Measurements from ENCODE around the gene ERBB3.

ERBB3 gene

GRCh38 chr12:56141946-56142784, 62.2 kb downstream of the ERBB3 start:
- DNase-seq (ENCODE audit: low read depth, low spot score) = no peak
- H3K36me3 ChIP-seq (ENCODE audit: insufficient read depth, insufficient read length, low read length) = peaks cover 73% of the 10 kb centered on the region
- no peak overlapping the region for H3K9ac ChIP-seq (ENCODE audit: insufficient read length, low read depth)

GRCh38 chr12:56143217-56143616, 63.3 kb downstream of the ERBB3 start:
- no peak overlapping the region for H3K4me3 ChIP-seq (ENCODE audit: insufficient read length, low read depth)
- H3K4me1 ChIP-seq (ENCODE audit: insufficient read depth, insufficient read length) = no peaks in the 10 kb centered on the region
- no peak for DNase-seq (ENCODE audit: low read depth, low spot score)
- H3K27me3 ChIP-seq (ENCODE audit: insufficient read depth, insufficient read length) = no peaks in the 10 kb centered on the region
- no peak overlapping the region for H3K9ac ChIP-seq (ENCODE audit: insufficient read length, low read depth)
- H3K36me3 ChIP-seq (ENCODE audit: insufficient read depth, insufficient read length, low read length) = peaks cover 63% of the 10 kb centered on the region
- no peak for TF ChIP-seq SUZ12 (IDR thresholded peaks at IDR 0.05; ENCODE audit: extremely low read depth, insufficient read depth, insufficient read length)
- no peak for TF ChIP-seq YY1 (IDR thresholded peaks at IDR 0.05; ENCODE audit: insufficient read depth, insufficient read length)
- no peak for TF ChIP-seq ZNF274 (IDR thresholded peaks at IDR 0.05; ENCODE audit: low read depth, low read length)
- H3K9me3 ChIP-seq (ENCODE audit: insufficient read depth, low read length) = no peaks in the 10 kb centered on the region

More at GRCh38 chr12:56141946-56142784, 62.2 kb downstream of the ERBB3 start:
- H3K4me1 ChIP-seq (ENCODE audit: insufficient read depth, insufficient read length) = no peaks in the 10 kb centered on the region
- H3K27me3 ChIP-seq (ENCODE audit: insufficient read depth, insufficient read length) = no peaks in the 10 kb centered on the region
- H3K9me3 ChIP-seq (ENCODE audit: insufficient read depth, low read length) = no peaks in the 10 kb centered on the region
- no peak overlapping the region for H3K4me3 ChIP-seq (ENCODE audit: insufficient read length, low read depth)
- TF ChIP-seq ZNF274 (IDR thresholded peaks at IDR 0.05; ENCODE audit: low read depth, low read length) (no peak), YY1 (IDR thresholded peaks at IDR 0.05; ENCODE audit: insufficient read depth, insufficient read length) (no peak), SUZ12 (IDR thresholded peaks at IDR 0.05; ENCODE audit: extremely low read depth, insufficient read depth, insufficient read length) (no peak)

- H3K9ac ChIP-seq (ENCODE audit: insufficient read length, low read depth) = no peak overlapping the region
- no peak overlapping the region for H3K4me3 ChIP-seq (ENCODE audit: insufficient read length, low read depth)
Measured at GRCh38 chr12:56143870-56144269, 63.9 kb downstream of the ERBB3 start.

GRCh38 chr12:56145217-56145616, 65.3 kb downstream of the ERBB3 start:
- H3K4me3 ChIP-seq (ENCODE audit: insufficient read length, low read depth) = no peak overlapping the region
- no peaks in the 10 kb centered on the region for H3K9me3 ChIP-seq (ENCODE audit: insufficient read depth, low read length)
- no peak overlapping the region for H3K9ac ChIP-seq (ENCODE audit: insufficient read length, low read depth)
- H3K4me1 ChIP-seq (ENCODE audit: insufficient read depth, insufficient read length) = no peaks in the 10 kb centered on the region
- DNase-seq (ENCODE audit: low read depth, low spot score) = no peak
- H3K27me3 ChIP-seq (ENCODE audit: insufficient read depth, insufficient read length) = no peaks in the 10 kb centered on the region
- H3K36me3 ChIP-seq (ENCODE audit: insufficient read depth, insufficient read length, low read length) = peaks cover 44% of the 10 kb centered on the region
- TF ChIP-seq YY1 (IDR thresholded peaks at IDR 0.05; ENCODE audit: insufficient read depth, insufficient read length) = no peak

More at GRCh38 chr12:56143870-56144269, 63.9 kb downstream of the ERBB3 start:
- Histone ChIP-seq H3K36me3 (ENCODE audit: insufficient read depth, insufficient read length, low read length) (peaks cover 56% of the 10 kb centered on the region), H3K9me3 (ENCODE audit: insufficient read depth, low read length) (no peaks in the 10 kb centered on the region), H3K4me1 (ENCODE audit: insufficient read depth, insufficient read length) (no peaks in the 10 kb centered on the region), H3K27me3 (ENCODE audit: insufficient read depth, insufficient read length) (no peaks in the 10 kb centered on the region)
- DNase-seq (ENCODE audit: low read depth, low spot score) = no peak
- TF ChIP-seq SUZ12 (IDR thresholded peaks at IDR 0.05; ENCODE audit: extremely low read depth, insufficient read depth, insufficient read length) = no peak
- no peak for TF ChIP-seq ZNF274 (IDR thresholded peaks at IDR 0.05; ENCODE audit: low read depth, low read length)
- no peak for TF ChIP-seq YY1 (IDR thresholded peaks at IDR 0.05; ENCODE audit: insufficient read depth, insufficient read length)

- Histone ChIP-seq H3K4me1 (ENCODE audit: insufficient read depth, insufficient read length) (no peaks in the 10 kb centered on the region), H3K36me3 (ENCODE audit: insufficient read depth, insufficient read length, low read length) (peaks cover 36% of the 10 kb centered on the region), H3K9ac (ENCODE audit: insufficient read length, low read depth) (no peak overlapping the region), H3K9me3 (ENCODE audit: insufficient read depth, low read length) (no peaks in the 10 kb centered on the region), H3K27me3 (ENCODE audit: insufficient read depth, insufficient read length) (no peaks in the 10 kb centered on the region), H3K4me3 (ENCODE audit: insufficient read length, low read depth) (no peak overlapping the region)
- DNase-seq (ENCODE audit: low read depth, low spot score) = no peak
- TF ChIP-seq ZNF274 (IDR thresholded peaks at IDR 0.05; ENCODE audit: low read depth, low read length) = no peak
- TF ChIP-seq SUZ12 (IDR thresholded peaks at IDR 0.05; ENCODE audit: extremely low read depth, insufficient read depth, insufficient read length) = no peak
Measured at GRCh38 chr12:56146492-56147460, 66.8 kb downstream of the ERBB3 start.

- H3K27me3 ChIP-seq (ENCODE audit: insufficient read depth, insufficient read length) = no peaks in the 10 kb centered on the region
- no peaks in the 10 kb centered on the region for H3K9me3 ChIP-seq (ENCODE audit: insufficient read depth, low read length)
- DNase-seq (ENCODE audit: low read depth, low spot score) = no peak
- H3K4me3 ChIP-seq (ENCODE audit: insufficient read length, low read depth) = no peak overlapping the region
- TF ChIP-seq ZNF274 (IDR thresholded peaks at IDR 0.05; ENCODE audit: low read depth, low read length) = no peak
- TF ChIP-seq YY1 (IDR thresholded peaks at IDR 0.05; ENCODE audit: insufficient read depth, insufficient read length) = no peak
- no peak for TF ChIP-seq SUZ12 (IDR thresholded peaks at IDR 0.05; ENCODE audit: extremely low read depth, insufficient read depth, insufficient read length)
- H3K9ac ChIP-seq (ENCODE audit: insufficient read length, low read depth) = no peak overlapping the region
- peaks cover 5% of the 10 kb centered on the region for H3K4me1 ChIP-seq (ENCODE audit: insufficient read depth, insufficient read length)
- H3K36me3 ChIP-seq (ENCODE audit: insufficient read depth, insufficient read length, low read length) = peaks cover 17% of the 10 kb centered on the region
Measured at GRCh38 chr12:56150563-56150962, 70.6 kb downstream of the ERBB3 start.

GRCh38 chr12:56151672-56152131, 71.7 kb downstream of the ERBB3 start:
- H3K27me3 ChIP-seq (ENCODE audit: insufficient read depth, insufficient read length) = no peaks in the 10 kb centered on the region
- H3K9me3 ChIP-seq (ENCODE audit: insufficient read depth, low read length) = no peaks in the 10 kb centered on the region
- peak overlapping the region; percentile 56 for H3K4me3 ChIP-seq (ENCODE audit: insufficient read length, low read depth)
- TF ChIP-seq SUZ12 (IDR thresholded peaks at IDR 0.05; ENCODE audit: extremely low read depth, insufficient read depth, insufficient read length) (no peak), ZNF274 (IDR thresholded peaks at IDR 0.05; ENCODE audit: low read depth, low read length) (no peak), YY1 (IDR thresholded peaks at IDR 0.05; ENCODE audit: insufficient read depth, insufficient read length) (no peak)
- DNase-seq (ENCODE audit: low read depth, low spot score) = peak; percentile 58
- H3K36me3 ChIP-seq (ENCODE audit: insufficient read depth, insufficient read length, low read length) = peaks cover 22% of the 10 kb centered on the region
- peak overlapping the region; percentile 85 for H3K9ac ChIP-seq (ENCODE audit: insufficient read length, low read depth)
- peaks cover 5% of the 10 kb centered on the region for H3K4me1 ChIP-seq (ENCODE audit: insufficient read depth, insufficient read length)

Measured in NT2/D1 (cell line).